Erythroblast (primary cell): ENCODE data around the gene CCDC102A.
A peak's percentile ranks its signal among the peaks of the same experiment; 100 is the strongest.

Source experiments
- DNase-seq, 2 experiments: peaks; one replicate each; lab custom pipeline; 2025; lab: John Stamatoyannopoulos, UW
- GATA1 ChIP-seq: IDR thresholded peaks from 2 replicates; pipeline ENCODE4 v1.6.1; 2011; ENCODE audit warnings: low read depth, mild to moderate bottlenecking, control low read depth, low read length, moderate library complexity
- POLR2A ChIP-seq: IDR thresholded peaks from 2 replicates; pipeline ENCODE4 v1.6.1; 2011; ENCODE audit warnings: mild to moderate bottlenecking, low read length

The CCDC102A gene

GRCh38 chr16:57528499-57529390, 7.6 kb downstream of the CCDC102A start:
- DNase-seq, result no peak
- TF ChIP-seq POLR2A, result no peak
- TF ChIP-seq GATA1, result no peak

- no peak for DNase-seq
- no peak for TF ChIP-seq POLR2A
- TF ChIP-seq GATA1, result no peak
Observed at GRCh38 chr16:57527610-57528360, 8.6 kb downstream of the CCDC102A start.

- TF ChIP-seq POLR2A (no peak), GATA1 (no peak)
- no peak for DNase-seq
Observed at GRCh38 chr16:57527027-57527426, 9.3 kb downstream of the CCDC102A start.

GRCh38 chr16:57526498-57526897, 9.9 kb downstream of the CCDC102A start:
- no peak for TF ChIP-seq POLR2A
- no peak for TF ChIP-seq GATA1
- no peak for DNase-seq

GRCh38 chr16:57525761-57526160, 10.6 kb downstream of the CCDC102A start:
- no peak for TF ChIP-seq POLR2A
- TF ChIP-seq GATA1, result no peak
- no peak for DNase-seq

GRCh38 chr16:57522960-57523359, 13.4 kb downstream of the CCDC102A start:
- no peak for DNase-seq
- TF ChIP-seq POLR2A (no peak), GATA1 (no peak)

- DNase-seq, result peak; percentile 67 to 84
- TF ChIP-seq POLR2A, result no peak
- TF ChIP-seq GATA1, result no peak
Observed at GRCh38 chr16:57519796-57520360, 16.5 kb downstream of the CCDC102A start.

- no peak for DNase-seq
- no peak for TF ChIP-seq POLR2A
- no peak for TF ChIP-seq GATA1
Observed at GRCh38 chr16:57518922-57519321, 17.4 kb downstream of the CCDC102A start.

GRCh38 chr16:57518520-57518919, 17.9 kb downstream of the CCDC102A start:
- no peak for TF ChIP-seq GATA1

GRCh38 chr16:57517397-57518367, 18.7 kb downstream of the CCDC102A start:
- TF ChIP-seq POLR2A, result no peak
- TF ChIP-seq GATA1, result no peak
- DNase-seq, result no peak

More at GRCh38 chr16:57518520-57518919, 17.9 kb downstream of the CCDC102A start:
- no peak for DNase-seq

- TF ChIP-seq GATA1 (no peak), POLR2A (no peak)
- DNase-seq, result no peak
Observed at GRCh38 chr16:57516773-57517172, 19.6 kb downstream of the CCDC102A start.

GRCh38 chr16:57516176-57516725, 20.1 kb downstream of the CCDC102A start:
- no peak for DNase-seq

More at GRCh38 chr16:57516176-57516725, 20.1 kb downstream of the CCDC102A start:
- TF ChIP-seq POLR2A (no peak), GATA1 (no peak)
